Measurements from ENCODE around the gene NMNAT2. TPM values are rescaled to one million over a fixed set of nuclear protein-coding genes. Genes with fewer than 3 reads are reported as not detected.
"Not testable (repeated sequence)": the region's sequence is repeated elsewhere in the genome, so short reads cannot be mapped to it uniquely, and the experiment has no call there.

Gene NMNAT2
- total RNA-seq, 4 donors from 2014 or later = 0.13 to 0.83 (median 0.66) TPM; not detected in 1

DNA sequence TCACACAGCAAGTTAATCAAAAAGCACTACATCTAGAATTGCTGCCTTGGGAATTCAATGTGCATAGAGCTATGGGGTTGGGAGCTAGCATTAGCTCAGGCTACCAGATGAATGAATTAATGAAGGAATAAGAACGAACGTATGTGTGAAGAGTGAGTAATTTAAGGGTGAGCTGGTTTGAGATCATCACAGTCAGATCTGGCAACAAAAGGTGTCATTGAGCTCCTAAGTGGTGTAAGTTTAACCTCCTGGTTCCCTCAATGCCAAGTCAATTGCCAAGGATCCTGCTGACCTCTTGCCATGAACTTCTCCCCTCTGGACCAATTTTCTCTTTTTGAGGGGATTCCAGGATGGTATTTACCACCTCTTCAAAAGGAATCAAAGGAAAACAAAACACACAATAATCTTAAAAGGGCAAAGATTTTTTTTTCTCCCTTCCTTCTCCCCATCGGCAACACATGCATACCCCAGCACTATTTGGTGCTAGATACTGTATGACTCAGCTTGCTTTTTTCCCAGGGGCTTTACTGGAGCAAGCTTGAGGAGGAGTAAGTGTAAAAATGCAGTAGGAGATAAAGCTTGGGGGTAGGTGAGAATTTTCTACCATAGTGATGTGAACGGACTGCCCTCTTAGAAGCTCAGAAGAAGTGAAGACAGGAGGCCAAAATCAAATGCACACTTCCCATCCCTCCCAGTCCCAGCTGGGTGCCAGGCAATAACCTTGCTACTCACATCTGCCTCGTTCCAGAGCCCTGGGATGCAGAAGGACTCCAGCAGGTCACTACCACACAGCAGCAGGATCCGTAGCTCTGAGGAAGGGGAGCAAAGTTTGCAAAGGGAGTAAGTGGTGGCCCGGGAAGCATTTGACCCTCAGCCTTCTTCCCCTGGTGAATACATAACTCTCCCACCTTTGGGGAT is 140.1 kb downstream of the NMNAT2 start:
- no peaks in the 10 kb centered on the region for H3K9me3 ChIP-seq
- no peak for TF ChIP-seq POLR2A (IDR thresholded peaks at IDR 0.05)
- no peak for TF ChIP-seq CTCF (IDR thresholded peaks at IDR 0.05)
- no peak overlapping the region for H3K4me3 ChIP-seq
- H3K36me3 ChIP-seq = no peaks in the 10 kb centered on the region
- H3K4me1 ChIP-seq = no peaks in the 10 kb centered on the region
- no peaks in the 10 kb centered on the region for H3K27me3 ChIP-seq
- H3K27ac ChIP-seq = no peak overlapping the region
- DNase-seq = no peak

GRCh38 chr1:183276386-183277080 is 141.6 kb downstream of the NMNAT2 start:
- Histone ChIP-seq H3K4me3 (no peak overlapping the region), H3K4me1 (no peaks in the 10 kb centered on the region), H3K9me3 (no peaks in the 10 kb centered on the region), H3K27me3 (no peaks in the 10 kb centered on the region), H3K36me3 (no peaks in the 10 kb centered on the region), H3K27ac (no peak overlapping the region)
- peak in 1 of 3 donors; percentile 21 for DNase-seq
- no peak for TF ChIP-seq CTCF (IDR thresholded peaks at IDR 0.05)
- TF ChIP-seq POLR2A (IDR thresholded peaks at IDR 0.05) = no peak

GRCh38 chr1:183275322-183275721 is 142.9 kb downstream of the NMNAT2 start:
- TF ChIP-seq CTCF (IDR thresholded peaks at IDR 0.05) (no peak), POLR2A (IDR thresholded peaks at IDR 0.05) (no peak)
- Histone ChIP-seq H3K4me3 (no peak overlapping the region), H3K9me3 (no peaks in the 10 kb centered on the region), H3K4me1 (no peaks in the 10 kb centered on the region), H3K36me3 (no peaks in the 10 kb centered on the region), H3K27me3 (no peaks in the 10 kb centered on the region), H3K27ac (no peak overlapping the region)
- peak in 1 of 3 donors; percentile 3 for DNase-seq

DNA sequence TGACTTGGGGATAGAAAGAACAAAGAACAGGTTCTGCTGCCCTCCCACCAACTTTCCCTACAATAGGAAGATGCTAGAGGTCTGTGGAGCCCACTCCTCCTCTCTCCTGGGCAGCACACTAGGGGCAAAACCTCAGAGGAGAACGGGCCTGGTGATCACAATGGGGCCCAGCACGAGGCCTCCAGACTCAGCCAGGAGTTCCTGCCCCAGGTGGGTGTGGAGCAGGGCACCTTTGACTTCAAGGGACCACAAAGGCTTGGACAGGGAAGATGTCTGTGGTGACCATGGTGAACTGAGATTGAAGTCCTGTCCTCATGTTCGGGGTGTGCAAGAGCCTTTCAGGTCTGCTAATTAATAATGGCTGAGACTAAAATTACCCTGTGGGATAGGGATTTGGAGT is 143.3 kb downstream of the NMNAT2 start:
- H3K4me3 ChIP-seq = no peak overlapping the region
- DNase-seq = peak in 1 of 3 donors; percentile 13
- H3K4me1 ChIP-seq = no peaks in the 10 kb centered on the region
- no peaks in the 10 kb centered on the region for H3K9me3 ChIP-seq
- no peak overlapping the region for H3K27ac ChIP-seq
- H3K36me3 ChIP-seq = no peaks in the 10 kb centered on the region
- H3K27me3 ChIP-seq = no peaks in the 10 kb centered on the region
- no peak for TF ChIP-seq POLR2A (IDR thresholded peaks at IDR 0.05)
- no peak for TF ChIP-seq CTCF (IDR thresholded peaks at IDR 0.05)

- H3K9me3 ChIP-seq, H3K27me3 ChIP-seq, H3K4me1 ChIP-seq, H3K36me3 ChIP-seq, H3K4me3 ChIP-seq, H3K27ac ChIP-seq: not testable (repeated sequence)
- DNase-seq = peak in 1 of 3 donors; percentile 15
Observed at GRCh38 chr1:183273984-183274383, 144.2 kb downstream of the NMNAT2 start.

- no peak for DNase-seq
- Histone ChIP-seq H3K36me3 (no peaks in the 10 kb centered on the region), H3K9me3 (no peaks in the 10 kb centered on the region), H3K27ac (no peak overlapping the region), H3K27me3 (no peaks in the 10 kb centered on the region), H3K4me3 (no peak overlapping the region), H3K4me1 (no peaks in the 10 kb centered on the region)
- TF ChIP-seq CTCF (IDR thresholded peaks at IDR 0.05) = no peak
- no peak for TF ChIP-seq POLR2A (IDR thresholded peaks at IDR 0.05)
Observed at GRCh38 chr1:183273300-183273699, 144.9 kb downstream of the NMNAT2 start.

All from Peyer's patch (tissue), 4 donors.